H9 (cell line): ENCODE data around the gene ITPR2. TPM values are rescaled to one million over a fixed set of nuclear protein-coding genes. Genes with fewer than 3 reads are reported as not detected.

Source experiments
- DNase-seq: peaks from one replicate; pipeline ENCODE4 v3.0.0-alpha.2; 2017
- H2AFZ ChIP-seq: one replicate; pipeline ENCODE4 v1.6.1; 2013; ENCODE audit warnings: mild to moderate bottlenecking, low read length, control low read depth, moderate library complexity
- H2AK5ac ChIP-seq: 2 replicates; pipeline ENCODE4 v1.6.1; 2013; ENCODE audit warnings: low read length, control low read depth, mixed read lengths; ENCODE audit not compliant: insufficient read length
- H2BK120ac ChIP-seq: one replicate; pipeline ENCODE4 v1.6.1; 2013; ENCODE audit warnings: low read depth, mild to moderate bottlenecking, low read length, control low read depth, inconsistent platforms; ENCODE audit not compliant: poor library complexity, severe bottlenecking
- H2BK12ac ChIP-seq: 2 replicates; pipeline ENCODE4 v1.6.1; 2013; ENCODE audit warnings: low read length, control low read depth, mixed read lengths, low read depth; ENCODE audit not compliant: insufficient read length
- H2BK15ac ChIP-seq: 2 replicates; pipeline ENCODE4 v1.6.1; 2013; ENCODE audit warnings: low read depth, low read length, control low read depth
- H2BK20ac ChIP-seq: one replicate; pipeline ENCODE4 v1.6.1; 2013; ENCODE audit warnings: low read depth, mild to moderate bottlenecking, low read length, control low read depth, inconsistent platforms; ENCODE audit not compliant: poor library complexity, severe bottlenecking
- H2BK5ac ChIP-seq: 2 replicates; pipeline ENCODE4 v1.6.1; 2013; ENCODE audit warnings: low read length, control low read depth, mixed read lengths; ENCODE audit not compliant: insufficient read length
- H3K14ac ChIP-seq: 2 replicates; pipeline ENCODE4 v1.6.1; 2013; ENCODE audit warnings: low read length, control low read depth; ENCODE audit not compliant: insufficient read depth
- H3K18ac ChIP-seq: 2 replicates; pipeline ENCODE4 v1.6.1; 2013; ENCODE audit warnings: low read depth, mild to moderate bottlenecking, mixed read lengths, low read length, control low read depth; ENCODE audit not compliant: insufficient read length
- H3K23ac ChIP-seq: 2 replicates; pipeline ENCODE4 v1.6.1; 2013; ENCODE audit warnings: low read length, control low read depth, mixed read lengths, low read depth; ENCODE audit not compliant: insufficient read length
- H3K23me2 ChIP-seq: 2 replicates; pipeline ENCODE4 v1.6.1; 2013; ENCODE audit warnings: low read depth, mild to moderate bottlenecking, mixed read lengths, low read length, control low read depth; ENCODE audit not compliant: insufficient read length, poor library complexity, severe bottlenecking
- H3K27ac ChIP-seq: 2 replicates; pipeline ENCODE4 v1.5.1; 2013; ENCODE audit warnings: low read length, control low read depth, mixed read lengths, low read depth; ENCODE audit not compliant: insufficient read length
- H3K27me3 ChIP-seq: 2 replicates; pipeline ENCODE4 v1.6.1; 2013; ENCODE audit warnings: low read length, control low read depth, inconsistent platforms; ENCODE audit not compliant: insufficient read depth
- H3K4ac ChIP-seq: 2 replicates; pipeline ENCODE4 v1.6.1; 2013; ENCODE audit warnings: low read depth, mild to moderate bottlenecking, control low read depth, inconsistent platforms, low read length, moderate library complexity
- H3K4me1 ChIP-seq: 2 replicates; pipeline ENCODE4 v1.6.1; 2013; ENCODE audit warnings: low read length, control low read depth, inconsistent platforms; ENCODE audit not compliant: insufficient read depth
- H3K4me2 ChIP-seq: 2 replicates; pipeline ENCODE4 v1.6.1; 2013; ENCODE audit warnings: low read length, control low read depth, mixed read lengths; ENCODE audit not compliant: insufficient read length, insufficient read depth
- H3K56ac ChIP-seq: 2 replicates; pipeline ENCODE4 v1.6.1; 2013; ENCODE audit warnings: low read depth, mild to moderate bottlenecking, mixed read lengths, low read length, control low read depth; ENCODE audit not compliant: insufficient read length
- H3K79me1 ChIP-seq: 2 replicates; pipeline ENCODE4 v1.6.1; 2013; ENCODE audit warnings: low read depth, mild to moderate bottlenecking, moderate library complexity, low read length, control low read depth, inconsistent platforms; ENCODE audit not compliant: insufficient read depth, poor library complexity, severe bottlenecking
- H3K79me2 ChIP-seq: 2 replicates; pipeline ENCODE4 v1.6.1; 2013; ENCODE audit warnings: low read length, control low read depth, inconsistent platforms; ENCODE audit not compliant: insufficient read depth
- H3K9ac ChIP-seq: 2 replicates; pipeline ENCODE4 v1.6.1; 2013; ENCODE audit warnings: low read length, control low read depth, mixed read lengths; ENCODE audit not compliant: insufficient read length; ENCODE audit errors: extremely low read depth
- H3K9me3 ChIP-seq: one replicate; pipeline ENCODE4 v1.6.1; 2013; ENCODE audit warnings: low read depth, low read length, inconsistent platforms; ENCODE audit not compliant: control insufficient read depth
- H3T11ph ChIP-seq: one replicate; pipeline ENCODE4 v1.6.1; 2013; ENCODE audit warnings: mild to moderate bottlenecking, low read length, control low read depth, inconsistent platforms
- H4K20me1 ChIP-seq: one replicate; pipeline ENCODE4 v1.6.1; 2013; ENCODE audit not compliant: control insufficient read depth, insufficient read length, insufficient read depth
- H4K5ac ChIP-seq: 2 replicates; pipeline ENCODE4 v1.6.1; 2013; ENCODE audit warnings: low read depth, mild to moderate bottlenecking, mixed read lengths, low read length, control low read depth; ENCODE audit not compliant: insufficient read length
- H4K8ac ChIP-seq: replicated peaks from 2 replicates; pipeline ENCODE4 v1.6.1; 2013; ENCODE audit warnings: low read length, control low read depth, mixed read lengths, low read depth; ENCODE audit not compliant: insufficient read length
- H4K91ac ChIP-seq: 2 replicates; pipeline ENCODE4 v1.6.1; 2013; ENCODE audit warnings: low read depth, mild to moderate bottlenecking, moderate library complexity, mixed read lengths, low read length, control low read depth; ENCODE audit not compliant: insufficient read length
- H3K27ac Mint-ChIP-seq, 3 experiments: 2 replicates in 2 of 3; 3 replicates in 1 of 3; pipeline ENCODE4 v1.8.0; 2020 to 2021; ENCODE audit warnings: mixed read lengths in 3 of 3, mild to moderate bottlenecking in 1 of 3, moderate library complexity in 1 of 3
- H3K27me3 Mint-ChIP-seq: 2 replicates; pipeline ENCODE4 v1.8.0; 2021; ENCODE audit warnings: low read depth, mild to moderate bottlenecking, moderate library complexity, mixed read lengths
- H3K36me3 Mint-ChIP-seq, 3 experiments: 2 replicates in 2 of 3; 3 replicates in 1 of 3; pipeline ENCODE4 v1.8.0; 2020 to 2021; ENCODE audit warnings: low read depth in 3 of 3, mixed read lengths in 3 of 3; ENCODE audit not compliant: insufficient read depth in 1 of 3
- H3K4me1 Mint-ChIP-seq, 2 experiments: 2 replicates each; pipeline ENCODE4 v1.8.0; 2020; ENCODE audit warnings: mixed read lengths in 2 of 2
- H3K4me3 Mint-ChIP-seq, 2 experiments: 2 replicates in 1 of 2; 3 replicates in 1 of 2; pipeline ENCODE4 v1.8.0; 2020 to 2021; ENCODE audit warnings: mild to moderate bottlenecking in 2 of 2, mixed read lengths in 2 of 2, moderate library complexity in 1 of 2
- H3K9me3 Mint-ChIP-seq, 2 experiments: 2 replicates in 1 of 2; 3 replicates in 1 of 2; pipeline ENCODE4 v1.8.0; 2020; ENCODE audit warnings: mild to moderate bottlenecking in 2 of 2, mixed read lengths in 2 of 2, moderate library complexity in 1 of 2
- WGBS: extraction: QIAGEN DNeasy Blood & Tissue Kit; methylation state at CpG from one replicate; pipeline ENCODE4 v1.1.7; 2013; ENCODE audit warnings: missing lambda C conversion rate, low lambda C conversion rate, mixed read lengths; ENCODE audit not compliant: insufficient read length; ENCODE audit errors: extremely low coverage; 5-methylcytosine and 5-hydroxymethylcytosine counted together
- total RNA-seq: library from RNA; stranded (reverse); gene quantifications from 2 replicates; pipeline ENCODE4 v1.2.1, GENCODE V29; 2021
- TF ChIP-seq, protein P1 (sequence below): fragments of 200-600 bp; sonication (generic); conservative IDR thresholded peaks from 3 replicates; pipeline ENCODE4 v1.8.0; 2021; ENCODE audit warnings: antibody characterized with exemption, mild to moderate bottlenecking

The ITPR2 gene
- total RNA-seq, 1 experiment from 2014 or later = 14.8 TPM

- 0 out of 4 replicates have a peak, but pooled peaks cover 0 to 3% of the 10 kb centered on the region in 2 experiments for H3K4me1 Mint-ChIP-seq
- Histone ChIP-seq H3K27me3 (no peaks in the 10 kb centered on the region), H3K9ac (no peak overlapping the region), H3K4ac (no peak overlapping the region), H2BK12ac (no peak overlapping the region), H4K91ac (no peak overlapping the region), H3K4me1 (no peaks in the 10 kb centered on the region), H3K27ac (no peak overlapping the region), H3K9me3 (peaks cover 7% of the 10 kb centered on the region), H3K79me2 (no peaks in the 10 kb centered on the region; the same call in 1 of the 2 replicates), H3K14ac (no peak overlapping the region), H3K23ac (no peak overlapping the region), H4K5ac (no peak overlapping the region), H2BK15ac (no peak overlapping the region), H4K8ac (no peak overlapping the region), H3K23me2 (no peaks in the 10 kb centered on the region), H3K18ac (no peak overlapping the region), H3T11ph (no peak overlapping the region), H3K56ac (no peak overlapping the region), H3K79me1 (no peaks in the 10 kb centered on the region), H3K4me2 (no peak overlapping the region), H2AFZ (no peak overlapping the region), H2AK5ac (no peak overlapping the region), H2BK120ac (no peak overlapping the region), H4K20me1 (no peaks in the 10 kb centered on the region), H2BK5ac (no peak overlapping the region), H2BK20ac (no peak overlapping the region)
- no CpG with 5 or more reads among the region's 1 CpG for WGBS
- no peak overlapping the region for H3K4me3 Mint-ChIP-seq
- TF ChIP-seq, protein P1, sequence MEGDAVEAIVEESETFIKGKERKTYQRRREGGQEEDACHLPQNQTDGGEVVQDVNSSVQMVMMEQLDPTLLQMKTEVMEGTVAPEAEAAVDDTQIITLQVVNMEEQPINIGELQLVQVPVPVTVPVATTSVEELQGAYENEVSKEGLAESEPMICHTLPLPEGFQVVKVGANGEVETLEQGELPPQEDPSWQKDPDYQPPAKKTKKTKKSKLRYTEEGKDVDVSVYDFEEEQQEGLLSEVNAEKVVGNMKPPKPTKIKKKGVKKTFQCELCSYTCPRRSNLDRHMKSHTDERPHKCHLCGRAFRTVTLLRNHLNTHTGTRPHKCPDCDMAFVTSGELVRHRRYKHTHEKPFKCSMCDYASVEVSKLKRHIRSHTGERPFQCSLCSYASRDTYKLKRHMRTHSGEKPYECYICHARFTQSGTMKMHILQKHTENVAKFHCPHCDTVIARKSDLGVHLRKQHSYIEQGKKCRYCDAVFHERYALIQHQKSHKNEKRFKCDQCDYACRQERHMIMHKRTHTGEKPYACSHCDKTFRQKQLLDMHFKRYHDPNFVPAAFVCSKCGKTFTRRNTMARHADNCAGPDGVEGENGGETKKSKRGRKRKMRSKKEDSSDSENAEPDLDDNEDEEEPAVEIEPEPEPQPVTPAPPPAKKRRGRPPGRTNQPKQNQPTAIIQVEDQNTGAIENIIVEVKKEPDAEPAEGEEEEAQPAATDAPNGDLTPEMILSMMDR = no peak
- H3K27ac Mint-ChIP-seq = no peak overlapping the region
- peaks cover 18 to 38% (median 23%) of the 10 kb centered on the region in 3 experiments for H3K36me3 Mint-ChIP-seq
- no peaks in the 10 kb centered on the region for H3K27me3 Mint-ChIP-seq
- DNase-seq = no peak
- peaks cover 13 to 35% of the 10 kb centered on the region in 2 experiments for H3K9me3 Mint-ChIP-seq
Measured at GRCh38 chr12:26762186-26762585, 70.8 kb downstream of the ITPR2 start.
